H9 (cell line): ENCODE results near the gene TMEM151B. TPM values are rescaled to one million over a fixed set of nuclear protein-coding genes. Genes with fewer than 3 reads are reported as not detected.

Source experiments
- DNase-seq: peaks from one replicate; pipeline ENCODE4 v3.0.0-alpha.2; 2017
- H2AFZ ChIP-seq: one replicate; pipeline ENCODE4 v1.6.1; 2013; ENCODE audit warnings: mild to moderate bottlenecking, low read length, control low read depth, moderate library complexity
- H2AK5ac ChIP-seq: 2 replicates; pipeline ENCODE4 v1.6.1; 2013; ENCODE audit warnings: low read length, control low read depth, mixed read lengths; ENCODE audit not compliant: insufficient read length
- H2BK120ac ChIP-seq: one replicate; pipeline ENCODE4 v1.6.1; 2013; ENCODE audit warnings: low read depth, mild to moderate bottlenecking, low read length, control low read depth, inconsistent platforms; ENCODE audit not compliant: poor library complexity, severe bottlenecking
- H2BK12ac ChIP-seq: 2 replicates; pipeline ENCODE4 v1.6.1; 2013; ENCODE audit warnings: low read length, control low read depth, mixed read lengths, low read depth; ENCODE audit not compliant: insufficient read length
- H2BK15ac ChIP-seq: 2 replicates; pipeline ENCODE4 v1.6.1; 2013; ENCODE audit warnings: low read depth, low read length, control low read depth
- H2BK20ac ChIP-seq: one replicate; pipeline ENCODE4 v1.6.1; 2013; ENCODE audit warnings: low read depth, mild to moderate bottlenecking, low read length, control low read depth, inconsistent platforms; ENCODE audit not compliant: poor library complexity, severe bottlenecking
- H2BK5ac ChIP-seq: 2 replicates; pipeline ENCODE4 v1.6.1; 2013; ENCODE audit warnings: low read length, control low read depth, mixed read lengths; ENCODE audit not compliant: insufficient read length
- H3K14ac ChIP-seq: 2 replicates; pipeline ENCODE4 v1.6.1; 2013; ENCODE audit warnings: low read length, control low read depth; ENCODE audit not compliant: insufficient read depth
- H3K18ac ChIP-seq: 2 replicates; pipeline ENCODE4 v1.6.1; 2013; ENCODE audit warnings: low read depth, mild to moderate bottlenecking, mixed read lengths, low read length, control low read depth; ENCODE audit not compliant: insufficient read length
- H3K23ac ChIP-seq: 2 replicates; pipeline ENCODE4 v1.6.1; 2013; ENCODE audit warnings: low read length, control low read depth, mixed read lengths, low read depth; ENCODE audit not compliant: insufficient read length
- H3K23me2 ChIP-seq: 2 replicates; pipeline ENCODE4 v1.6.1; 2013; ENCODE audit warnings: low read depth, mild to moderate bottlenecking, mixed read lengths, low read length, control low read depth; ENCODE audit not compliant: insufficient read length, poor library complexity, severe bottlenecking
- H3K27ac ChIP-seq: 2 replicates; pipeline ENCODE4 v1.5.1; 2013; ENCODE audit warnings: low read length, control low read depth, mixed read lengths, low read depth; ENCODE audit not compliant: insufficient read length
- H3K27me3 ChIP-seq: 2 replicates; pipeline ENCODE4 v1.6.1; 2013; ENCODE audit warnings: low read length, control low read depth, inconsistent platforms; ENCODE audit not compliant: insufficient read depth
- H3K4ac ChIP-seq: 2 replicates; pipeline ENCODE4 v1.6.1; 2013; ENCODE audit warnings: low read depth, mild to moderate bottlenecking, control low read depth, inconsistent platforms, low read length, moderate library complexity
- H3K4me1 ChIP-seq: 2 replicates; pipeline ENCODE4 v1.6.1; 2013; ENCODE audit warnings: low read length, control low read depth, inconsistent platforms; ENCODE audit not compliant: insufficient read depth
- H3K4me2 ChIP-seq: 2 replicates; pipeline ENCODE4 v1.6.1; 2013; ENCODE audit warnings: low read length, control low read depth, mixed read lengths; ENCODE audit not compliant: insufficient read length, insufficient read depth
- H3K56ac ChIP-seq: 2 replicates; pipeline ENCODE4 v1.6.1; 2013; ENCODE audit warnings: low read depth, mild to moderate bottlenecking, mixed read lengths, low read length, control low read depth; ENCODE audit not compliant: insufficient read length
- H3K79me1 ChIP-seq: 2 replicates; pipeline ENCODE4 v1.6.1; 2013; ENCODE audit warnings: low read depth, mild to moderate bottlenecking, moderate library complexity, low read length, control low read depth, inconsistent platforms; ENCODE audit not compliant: insufficient read depth, poor library complexity, severe bottlenecking
- H3K79me2 ChIP-seq: 2 replicates; pipeline ENCODE4 v1.6.1; 2013; ENCODE audit warnings: low read length, control low read depth, inconsistent platforms; ENCODE audit not compliant: insufficient read depth
- H3K9ac ChIP-seq: 2 replicates; pipeline ENCODE4 v1.6.1; 2013; ENCODE audit warnings: low read length, control low read depth, mixed read lengths; ENCODE audit not compliant: insufficient read length; ENCODE audit errors: extremely low read depth
- H3K9me3 ChIP-seq: one replicate; pipeline ENCODE4 v1.6.1; 2013; ENCODE audit warnings: low read depth, low read length, inconsistent platforms; ENCODE audit not compliant: control insufficient read depth
- H3T11ph ChIP-seq: one replicate; pipeline ENCODE4 v1.6.1; 2013; ENCODE audit warnings: mild to moderate bottlenecking, low read length, control low read depth, inconsistent platforms
- H4K20me1 ChIP-seq: one replicate; pipeline ENCODE4 v1.6.1; 2013; ENCODE audit not compliant: control insufficient read depth, insufficient read length, insufficient read depth
- H4K5ac ChIP-seq: 2 replicates; pipeline ENCODE4 v1.6.1; 2013; ENCODE audit warnings: low read depth, mild to moderate bottlenecking, mixed read lengths, low read length, control low read depth; ENCODE audit not compliant: insufficient read length
- H4K8ac ChIP-seq: replicated peaks from 2 replicates; pipeline ENCODE4 v1.6.1; 2013; ENCODE audit warnings: low read length, control low read depth, mixed read lengths, low read depth; ENCODE audit not compliant: insufficient read length
- H4K91ac ChIP-seq: 2 replicates; pipeline ENCODE4 v1.6.1; 2013; ENCODE audit warnings: low read depth, mild to moderate bottlenecking, moderate library complexity, mixed read lengths, low read length, control low read depth; ENCODE audit not compliant: insufficient read length
- H3K27ac Mint-ChIP-seq, 3 experiments: 2 replicates in 2 of 3; 3 replicates in 1 of 3; pipeline ENCODE4 v1.8.0; 2020 to 2021; ENCODE audit warnings: mixed read lengths in 3 of 3, mild to moderate bottlenecking in 1 of 3, moderate library complexity in 1 of 3
- H3K27me3 Mint-ChIP-seq: 2 replicates; pipeline ENCODE4 v1.8.0; 2021; ENCODE audit warnings: low read depth, mild to moderate bottlenecking, moderate library complexity, mixed read lengths
- H3K36me3 Mint-ChIP-seq, 3 experiments: 2 replicates in 2 of 3; 3 replicates in 1 of 3; pipeline ENCODE4 v1.8.0; 2020 to 2021; ENCODE audit warnings: low read depth in 3 of 3, mixed read lengths in 3 of 3; ENCODE audit not compliant: insufficient read depth in 1 of 3
- H3K4me1 Mint-ChIP-seq, 2 experiments: 2 replicates each; pipeline ENCODE4 v1.8.0; 2020; ENCODE audit warnings: mixed read lengths in 2 of 2
- H3K4me3 Mint-ChIP-seq, 2 experiments: 2 replicates in 1 of 2; 3 replicates in 1 of 2; pipeline ENCODE4 v1.8.0; 2020 to 2021; ENCODE audit warnings: mild to moderate bottlenecking in 2 of 2, mixed read lengths in 2 of 2, moderate library complexity in 1 of 2
- H3K9me3 Mint-ChIP-seq, 2 experiments: 2 replicates in 1 of 2; 3 replicates in 1 of 2; pipeline ENCODE4 v1.8.0; 2020; ENCODE audit warnings: mild to moderate bottlenecking in 2 of 2, mixed read lengths in 2 of 2, moderate library complexity in 1 of 2
- CTCF ChIP-seq: fragments of 200-600 bp; sonication (generic); conservative IDR thresholded peaks from 3 replicates; pipeline ENCODE4 v1.8.0; 2021; ENCODE audit warnings: antibody characterized with exemption, mild to moderate bottlenecking
- WGBS: extraction: QIAGEN DNeasy Blood & Tissue Kit; methylation state at CpG from one replicate; pipeline ENCODE4 v1.1.7; 2013; ENCODE audit warnings: missing lambda C conversion rate, low lambda C conversion rate, mixed read lengths; ENCODE audit not compliant: insufficient read length; ENCODE audit errors: extremely low coverage; 5-methylcytosine and 5-hydroxymethylcytosine counted together
- total RNA-seq: library from RNA; stranded (reverse); gene quantifications from 2 replicates; pipeline ENCODE4 v1.2.1, GENCODE V29; 2021

The TMEM151B gene
- total RNA-seq, 1 experiment from 2014 or later, result 2.4 TPM

GRCh38 chr6:44333273-44333919 lies 63.1 kb downstream of the TMEM151B start:
- no peak overlapping the region for H3K9ac ChIP-seq
- H2BK15ac ChIP-seq, result no peak overlapping the region

More at GRCh38 chr6:44333273-44333919, 63.1 kb downstream of the TMEM151B start:
- Histone ChIP-seq H3K27ac (no peak overlapping the region), H2AFZ (no peak overlapping the region), H3K56ac (no peak overlapping the region), H3K23ac (no peak overlapping the region), H3K9me3 (no peaks in the 10 kb centered on the region), H4K91ac (no peak overlapping the region), H3K4me2 (no peak overlapping the region), H3K79me2 (no peaks in the 10 kb centered on the region), H2AK5ac (no peak overlapping the region), H3K79me1 (no peaks in the 10 kb centered on the region), H3K4me1 (peaks cover 2% of the 10 kb centered on the region; the same call in 1 of the 2 replicates), H4K20me1 (no peaks in the 10 kb centered on the region), H3K14ac (no peak overlapping the region), H2BK120ac (no peak overlapping the region), H4K8ac (no peak overlapping the region), H3K27me3 (0 out of 2 replicates have a peak, but pooled peaks cover 3% of the 10 kb centered on the region), H3K18ac (no peak overlapping the region), H3K23me2 (no peaks in the 10 kb centered on the region), H2BK12ac (no peak overlapping the region), H4K5ac (no peak overlapping the region), H2BK5ac (no peak overlapping the region), H2BK20ac (no peak overlapping the region), H3T11ph (no peak overlapping the region), H3K4ac (no peak overlapping the region)
- no peak overlapping the region for H3K27ac Mint-ChIP-seq
- WGBS, result no CpG with 5 or more reads among the region's 11 CpGs
- H3K36me3 Mint-ChIP-seq, result no peaks in the 10 kb centered on the region
- H3K27me3 Mint-ChIP-seq, result peaks cover 15% of the 10 kb centered on the region
- peaks cover 35 to 44% of the 10 kb centered on the region in 2 experiments for H3K4me1 Mint-ChIP-seq
- H3K4me3 Mint-ChIP-seq, result no peak overlapping the region
- TF ChIP-seq CTCF, result no peak
- no peaks in the 10 kb centered on the region; a peak in 2 of 5 replicates for H3K9me3 Mint-ChIP-seq
- DNase-seq, result no peak
